GM18873 (cell line): ENCODE data around the gene CASP5.
"Not testable (repeated sequence)": the region's sequence is repeated elsewhere in the genome, so short reads cannot be mapped to it uniquely, and the experiment has no call there.

Experiments used
- ATAC-seq: cut with Tn5 transposase; IDR thresholded peaks from one replicate; pipeline ENCODE4 v1.9.1; 2021; ENCODE audit warnings: mild to moderate bottlenecking, moderate library complexity, moderate number of reproducible peaks; ENCODE audit not compliant: unreplicated experiment, low FRiP score

The CASP5 gene

GRCh38 chr11:105034388-105034787 is 11.4 kb upstream of the CASP5 start:
- not testable (repeated sequence) for ATAC-seq

- ATAC-seq, result no peak
Measured at GRCh38 chr11:105033781-105034180, 10.8 kb upstream of the CASP5 start.

GRCh38 chr11:105033343-105033742 is 10.4 kb upstream of the CASP5 start:
- no peak for ATAC-seq

GRCh38 chr11:105032495-105032894 is 9.5 kb upstream of the CASP5 start:
- no peak for ATAC-seq

GRCh38 chr11:105027678-105028077 is 4.7 kb upstream of the CASP5 start:
- ATAC-seq, result no peak

GRCh38 chr11:105024394-105024793 is 1.4 kb upstream of the CASP5 start:
- ATAC-seq, result no peak

- no peak for ATAC-seq
Measured at GRCh38 chr11:105022527-105022926, 441 bp downstream of the CASP5 start.

- ATAC-seq, result no peak
Measured at GRCh38 chr11:105007463-105007862, 15.5 kb downstream of the CASP5 start.

- ATAC-seq, result no peak
Measured at GRCh38 chr11:105005451-105005845, 17.5 kb downstream of the CASP5 start.

- no peak for ATAC-seq
Measured at GRCh38 chr11:105004021-105004420, 18.9 kb downstream of the CASP5 start.

GRCh38 chr11:105003151-105003550 is 19.8 kb downstream of the CASP5 start:
- ATAC-seq, result no peak

GRCh38 chr11:105000797-105001196 is 22.2 kb downstream of the CASP5 start:
- peak; percentile 90 for ATAC-seq

- no peak for ATAC-seq
Measured at GRCh38 chr11:105000167-105000566, 22.8 kb downstream of the CASP5 start.

GRCh38 chr11:104999721-105000120 is 23.2 kb downstream of the CASP5 start:
- ATAC-seq, result no peak

- ATAC-seq, result no peak
Measured at GRCh38 chr11:104997288-104997687, 25.7 kb downstream of the CASP5 start.

- no peak for ATAC-seq
Measured at GRCh38 chr11:104995001-104995408, 28.0 kb downstream of the CASP5 start.

GRCh38 chr11:104992781-104993180 is 30.2 kb downstream of the CASP5 start:
- ATAC-seq, result no peak

GRCh38 chr11:104991994-104992393 is 31.0 kb downstream of the CASP5 start:
- ATAC-seq, result no peak

- no peak for ATAC-seq
Measured at GRCh38 chr11:104984808-104985207, 38.2 kb downstream of the CASP5 start.

GRCh38 chr11:104979839-104980238 is 43.1 kb downstream of the CASP5 start:
- ATAC-seq, result no peak

- no peak for ATAC-seq
Measured at GRCh38 chr11:104973616-104974015, 49.4 kb downstream of the CASP5 start.

GRCh38 chr11:104972924-104973323 is 50.0 kb downstream of the CASP5 start:
- not testable (repeated sequence) for ATAC-seq

- ATAC-seq, result no peak
Measured at GRCh38 chr11:104970756-104971155, 52.2 kb downstream of the CASP5 start.
